NAMALWA (cell line): Measurements from ENCODE around the gene BMERB1.
"Not testable (repeated sequence)": the region's sequence is repeated elsewhere in the genome, so short reads cannot be mapped to it uniquely, and the experiment has no call there.

ENCODE experiments used
- DNase-seq: peaks from one replicate; pipeline ENCODE4 v3.0.0-alpha.2; 2015; ENCODE audit warnings: low spot score

Gene BMERB1

GRCh38 chr16:15559176-15559575, 124.8 kb downstream of the BMERB1 start:
- DNase-seq, result no peak

GRCh38 chr16:15564604-15565339, 130.4 kb downstream of the BMERB1 start:
- DNase-seq, result no peak

GRCh38 chr16:15566095-15566494, 131.7 kb downstream of the BMERB1 start:
- DNase-seq, result no peak

GRCh38 chr16:15567823-15568222, 133.4 kb downstream of the BMERB1 start:
- DNase-seq, result no peak

GRCh38 chr16:15570666-15571065, 136.3 kb downstream of the BMERB1 start:
- DNase-seq, result not testable (repeated sequence)

- DNase-seq, result no peak
These were observed 137.2 kb downstream of the BMERB1 start for GRCh38 chr16:15571557-15571956.

- no peak for DNase-seq
These were observed 138.1 kb downstream of the BMERB1 start for GRCh38 chr16:15572329-15573001.

GRCh38 chr16:15573274-15573895, 139.0 kb downstream of the BMERB1 start:
- DNase-seq, result no peak

- DNase-seq, result not testable (repeated sequence)
These were observed 139.7 kb downstream of the BMERB1 start for GRCh38 chr16:15573896-15574613.

GRCh38 chr16:15574614-15574948, 140.2 kb downstream of the BMERB1 start:
- no peak for DNase-seq

GRCh38 chr16:15575293-15576049, 141.1 kb downstream of the BMERB1 start:
- DNase-seq, result peak; percentile 66

GRCh38 chr16:15576960-15577958, 142.9 kb downstream of the BMERB1 start:
- peak; percentile 77 for DNase-seq

GRCh38 chr16:15578824-15579223, 144.4 kb downstream of the BMERB1 start:
- DNase-seq, result no peak

GRCh38 chr16:15581127-15581815, 146.9 kb downstream of the BMERB1 start:
- DNase-seq, result no peak

GRCh38 chr16:15583526-15583925, 149.1 kb downstream of the BMERB1 start:
- no peak for DNase-seq

GRCh38 chr16:15585956-15586355, 151.6 kb downstream of the BMERB1 start:
- DNase-seq, result no peak

- DNase-seq, result no peak
These were observed 152.3 kb downstream of the BMERB1 start for GRCh38 chr16:15586716-15587115.

- no peak for DNase-seq
These were observed 152.9 kb downstream of the BMERB1 start for GRCh38 chr16:15587152-15587825.

GRCh38 chr16:15592324-15592723, 157.9 kb downstream of the BMERB1 start:
- DNase-seq, result peak; percentile 13
